ENCODE results near the gene ZNF524. TPM values are rescaled to one million over a fixed set of nuclear protein-coding genes. Genes with fewer than 3 reads are reported as not detected.
"Not testable (repeated sequence)": the region's sequence is repeated elsewhere in the genome, so short reads cannot be mapped to it uniquely, and the experiment has no call there.

Gene ZNF524
- total RNA-seq, 2 donors from 2014 or later, result 14.1 to 18.7 TPM

DNA sequence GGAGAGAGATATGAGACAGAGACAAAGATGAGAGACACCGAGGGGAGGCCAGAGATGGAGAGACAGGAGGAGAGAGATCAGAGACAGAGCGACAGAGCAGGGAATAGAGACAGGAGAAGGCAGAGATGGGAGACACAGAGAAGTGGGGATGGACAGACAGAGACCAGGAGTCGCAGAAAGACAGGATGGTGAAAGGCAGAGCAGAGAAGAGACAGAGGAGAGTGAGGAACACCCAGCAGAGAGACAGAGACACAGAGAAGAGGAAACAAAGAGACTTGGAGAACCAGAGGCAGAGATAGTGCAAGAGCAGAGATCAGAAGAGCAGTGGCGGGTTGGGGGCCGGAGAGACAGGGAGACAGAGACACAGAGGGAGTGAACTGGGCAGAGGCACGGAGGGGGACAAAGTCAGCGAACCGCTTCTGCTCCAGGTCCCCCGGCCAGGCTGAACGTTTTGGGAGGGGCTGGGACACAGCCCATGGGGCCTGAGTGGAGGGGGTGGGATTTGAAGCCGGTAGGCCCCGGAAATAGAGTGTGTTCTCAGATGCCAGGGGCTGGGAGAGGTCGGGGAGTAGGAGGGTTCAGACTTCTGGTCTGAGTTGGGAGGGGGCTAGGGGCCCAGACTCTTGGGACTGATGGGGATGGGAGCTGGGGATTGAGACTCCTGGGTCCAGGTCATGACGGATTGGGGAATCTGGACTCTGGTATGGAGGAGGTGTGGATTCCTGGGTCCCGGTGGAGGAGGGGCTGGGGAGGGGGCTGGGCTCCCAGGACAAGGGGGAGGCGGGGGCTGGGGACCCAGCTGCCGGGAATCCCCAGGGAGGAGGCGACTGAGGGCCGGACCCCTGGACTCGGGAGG lies 20.1 kb upstream of the ZNF524 start:
- intact Hi-C loops (cut with DNase I), result no loop called here
- ATAC-seq (peak; percentile 71 to 73), DNase-seq (no peak)

GRCh38 chr19:55580628-55581144 lies 19.4 kb upstream of the ZNF524 start, which contains the start of gene ZNF579:
Gene ZNF579 (minus strand): TSS chr19:55580848. CDS start chr19:55579639, 1,209 bp downstream.
- peak; percentile 88 for ATAC-seq
- intact Hi-C loops (cut with DNase I), result no loop called here

DNA sequence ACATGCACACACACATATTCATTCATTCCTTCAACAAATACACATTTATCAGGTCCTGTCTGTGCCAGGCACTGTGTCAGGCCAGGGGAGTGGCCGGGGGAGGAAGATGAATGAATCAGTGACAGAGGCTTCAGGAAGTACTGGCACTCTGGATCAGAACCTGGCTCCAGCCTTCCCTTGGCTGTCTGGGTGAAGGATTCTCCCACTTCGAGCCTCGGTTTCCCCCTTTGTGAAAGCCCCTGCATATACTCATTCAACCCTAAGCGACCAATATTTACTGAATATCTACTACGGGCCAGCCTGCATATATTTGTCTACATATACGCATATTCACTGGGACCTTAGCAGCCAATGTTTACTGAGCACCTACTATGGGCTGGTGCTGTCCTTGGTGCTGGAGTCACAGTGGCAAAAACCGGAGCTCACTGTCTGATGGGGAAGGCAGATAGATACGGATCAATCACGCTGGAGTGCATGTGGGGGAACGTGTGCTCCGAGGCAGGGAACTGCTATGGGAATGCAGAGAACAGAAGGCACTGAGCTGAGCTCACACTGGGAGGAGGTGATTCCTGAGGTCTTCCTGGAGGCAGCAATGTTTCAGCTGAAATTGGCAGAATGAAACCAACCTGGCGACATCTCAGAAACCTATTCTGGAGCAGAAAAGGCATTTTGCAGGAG lies 18.8 kb upstream of the ZNF524 start:
- DNase-seq (no peak), ATAC-seq (peak in 1 of 2 donors; percentile 9)
- intact Hi-C loops (cut with DNase I), result no loop called here

More at GRCh38 chr19:55580628-55581144, 19.4 kb upstream of the ZNF524 start, which contains the start of gene ZNF579:
- peak; percentile 90 for DNase-seq

GRCh38 chr19:55581823-55582223 lies 18.3 kb upstream of the ZNF524 start:
- intact Hi-C loops (cut with DNase I), result no loop called here
- DNase-seq (no peak), ATAC-seq (no peak)

DNA sequence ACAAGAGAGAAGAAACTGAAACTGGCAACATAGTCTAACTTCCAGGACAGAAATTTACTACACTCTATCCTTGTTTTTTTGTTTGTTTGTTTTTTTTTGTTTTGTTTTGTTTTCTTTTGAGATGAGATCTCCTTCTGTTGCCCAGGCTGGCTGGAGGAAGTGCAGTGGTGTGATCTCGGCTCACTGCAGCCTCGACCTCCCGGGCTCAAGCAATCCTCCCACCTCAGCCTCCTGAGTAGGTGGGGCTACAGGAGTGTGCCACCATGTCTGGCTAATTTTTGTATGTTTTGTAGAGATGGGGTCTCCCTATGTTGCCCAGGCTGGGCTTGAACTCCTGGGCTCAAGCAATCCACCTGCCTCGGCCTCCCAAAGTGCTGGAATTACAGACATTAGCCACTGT lies 17.8 kb upstream of the ZNF524 start:
- intact Hi-C loops (cut with DNase I); ATAC-seq; DNase-seq: not testable (repeated sequence)

- DNase-seq; ATAC-seq; intact Hi-C loops (cut with DNase I): not testable (repeated sequence)
These were observed 16.2 kb upstream of the ZNF524 start for GRCh38 chr19:55583897-55584296.

GRCh38 chr19:55584871-55585270 lies 15.2 kb upstream of the ZNF524 start:
- ATAC-seq (no peak), DNase-seq (no peak)
- intact Hi-C loops (cut with DNase I), result loop anchor here in 1 of 2 donors (5.0 kb wide), 1 partner anchor 38 kb away; the partner anchor contains the start of gene SBK3

GRCh38 chr19:55585658-55586339 lies 14.3 kb upstream of the ZNF524 start:
- intact Hi-C loops (cut with DNase I), result loop anchor here in 1 of 2 donors (5.0 kb wide), 1 partner anchor 38 kb away; the partner anchor contains the start of gene SBK3
- DNase-seq (peak; percentile 85), ATAC-seq (peak; percentile 80)

- DNase-seq, result peak; percentile 95
- peak; percentile 91 for ATAC-seq
- intact Hi-C loops (cut with DNase I), result loop anchor here in 1 of 2 donors (5.0 kb wide), 1 partner anchor 40 kb away; the partner anchor contains the start of gene SBK3
These were observed 13.0 kb upstream of the ZNF524 start for GRCh38 chr19:55586976-55587668.

DNA sequence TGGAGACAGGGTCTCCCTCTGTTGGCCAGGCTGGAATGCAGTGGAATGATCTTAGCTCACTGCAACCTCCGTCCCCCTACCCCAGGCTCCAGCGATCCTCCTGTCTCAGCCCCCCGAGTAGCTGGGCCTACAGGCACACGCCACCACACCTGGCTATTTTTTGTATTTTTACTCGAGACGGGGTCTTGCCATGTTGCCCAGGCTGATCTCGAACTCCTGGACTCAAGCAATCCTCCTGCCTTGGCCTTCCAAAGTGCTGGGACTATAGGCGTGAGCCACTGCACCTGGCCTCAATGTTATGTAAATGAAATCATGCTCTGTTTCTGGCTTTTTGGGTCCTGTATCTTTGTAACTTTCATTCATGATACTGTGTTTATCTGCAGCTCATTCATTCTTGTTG lies 11.3 kb upstream of the ZNF524 start:
- ATAC-seq (no peak), DNase-seq (no peak)
- intact Hi-C loops (cut with DNase I), result loop anchor here in 1 of 2 donors (5.0 kb wide), 1 partner anchor 41 kb away; the partner anchor contains the start of gene SBK3

DNA sequence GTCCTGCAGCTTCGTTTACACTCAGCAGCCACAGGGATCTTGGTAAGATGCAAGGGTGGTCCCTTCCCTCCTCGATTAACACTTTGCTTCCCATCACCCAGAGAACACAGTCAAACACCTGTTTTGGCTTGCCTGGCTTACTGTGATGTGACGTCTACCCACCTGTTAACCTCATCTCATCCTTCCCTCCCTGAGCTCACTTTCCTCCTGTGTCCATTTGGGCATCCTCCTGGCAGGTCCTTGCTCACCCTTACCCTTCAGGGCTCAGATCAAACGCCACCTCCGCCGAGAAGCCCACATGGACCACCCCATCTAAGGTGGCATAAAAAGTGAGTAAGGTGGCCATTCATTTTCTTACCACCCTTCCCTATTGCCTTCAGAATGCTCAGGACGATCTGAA lies 10.0 kb upstream of the ZNF524 start:
- DNase-seq (no peak), ATAC-seq (no peak)
- intact Hi-C loops (cut with DNase I), result no loop called here

- intact Hi-C loops (cut with DNase I), result no loop called here
- DNase-seq (no peak), ATAC-seq (no peak)
These were observed 9.5 kb upstream of the ZNF524 start for GRCh38 chr19:55590617-55591016.

DNA sequence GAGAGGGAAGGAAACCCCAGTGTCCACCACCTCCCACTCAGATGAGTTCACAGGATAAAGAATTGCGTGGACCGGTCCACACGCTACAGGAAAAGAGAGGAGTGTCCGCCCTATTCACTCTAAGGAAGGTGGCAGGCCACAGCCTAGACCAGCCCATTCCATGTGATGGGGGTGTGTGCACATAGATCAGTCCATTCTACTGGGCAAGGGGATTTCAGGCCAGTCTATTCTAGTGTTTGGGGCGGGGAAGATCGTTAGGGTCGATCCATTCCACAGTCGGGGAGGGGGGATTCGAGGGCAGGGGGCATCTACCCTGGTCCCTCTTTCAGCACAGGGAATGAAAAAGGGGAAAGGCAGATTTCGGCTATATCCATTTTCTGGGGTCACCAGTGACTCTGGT lies 8.5 kb upstream of the ZNF524 start:
- ATAC-seq, result no peak
- no peak for DNase-seq
- intact Hi-C loops (cut with DNase I), result no loop called here

DNA sequence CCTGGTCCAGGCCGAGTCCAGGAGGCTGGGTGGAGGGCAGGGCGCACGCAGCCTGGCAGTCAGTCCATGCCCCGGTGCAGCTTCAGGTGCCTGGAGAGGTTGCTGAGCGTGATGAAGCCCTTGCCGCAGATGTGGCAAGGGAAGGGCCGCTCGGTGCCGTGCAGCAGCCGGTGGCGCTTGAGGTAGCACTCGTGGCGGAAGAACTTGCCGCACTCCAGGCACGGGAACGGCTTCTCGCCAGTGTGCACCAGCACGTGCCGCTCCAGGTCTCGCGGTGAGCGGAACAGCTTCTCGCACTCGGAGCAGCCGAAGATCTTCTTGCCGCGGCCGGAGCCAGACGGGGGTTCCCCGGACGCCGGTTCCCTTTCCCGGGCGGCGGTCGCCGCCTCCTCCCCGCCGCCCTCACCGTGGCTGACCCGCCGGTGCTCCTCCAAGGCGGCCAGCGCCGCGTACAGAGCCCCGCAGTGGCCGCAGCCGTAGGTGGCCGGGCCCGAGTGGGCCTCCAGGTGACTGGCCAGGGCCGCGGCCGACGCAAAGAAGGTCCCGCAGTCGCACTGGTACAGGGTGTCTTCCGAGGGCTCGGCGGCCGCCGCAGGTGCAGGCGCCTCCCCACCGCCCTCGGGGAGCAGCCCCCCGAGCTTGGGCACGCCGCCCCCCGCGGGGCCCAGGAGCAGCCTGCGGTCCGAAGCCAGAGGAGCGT lies 7.5 kb upstream of the ZNF524 start:
- ATAC-seq, result no peak
- DNase-seq, result peak; percentile 24
- intact Hi-C loops (cut with DNase I), result no loop called here

DNA sequence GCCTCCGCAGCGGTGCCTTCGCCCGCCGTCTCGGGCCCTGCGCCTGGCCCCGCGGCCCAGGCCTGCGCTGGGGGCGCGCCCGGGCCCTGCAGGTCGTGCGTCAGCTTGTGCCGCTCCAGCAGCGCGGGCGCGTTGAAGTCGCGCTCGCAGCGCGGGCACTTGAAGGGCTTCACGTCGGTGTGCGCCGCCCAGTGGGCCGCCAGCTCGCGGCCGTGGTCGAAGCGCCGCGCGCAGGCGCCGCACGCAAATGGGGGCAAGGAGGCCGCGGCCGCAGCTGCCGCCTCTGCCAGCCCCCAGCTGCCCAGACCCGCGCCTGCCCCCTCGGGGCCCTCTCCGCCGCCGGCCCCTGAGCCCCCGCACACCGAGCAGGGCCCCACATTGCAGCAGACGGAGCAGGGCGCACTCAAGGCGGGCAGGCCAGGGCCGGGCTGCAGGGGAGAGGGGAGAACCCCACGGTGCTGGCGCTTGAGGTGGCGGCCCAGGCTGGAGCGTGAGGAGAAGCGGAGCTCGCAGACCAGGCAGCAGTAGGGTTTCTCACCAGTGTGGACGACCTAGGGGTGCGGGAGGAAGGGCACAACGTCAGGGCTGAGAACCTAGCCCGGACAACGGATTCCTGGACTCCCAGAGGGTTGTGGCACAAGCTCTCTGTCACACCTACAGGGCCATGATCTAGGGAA lies 6.9 kb upstream of the ZNF524 start:
- intact Hi-C loops (cut with DNase I), result no loop called here
- DNase-seq (no peak), ATAC-seq (peak in 1 of 2 donors; percentile 18)

- no peak for ATAC-seq
- DNase-seq, result no peak
- intact Hi-C loops (cut with DNase I), result no loop called here
These were observed 5.0 kb upstream of the ZNF524 start for GRCh38 chr19:55594996-55595545.

- intact Hi-C loops (cut with DNase I), result no loop called here
- DNase-seq (no peak), ATAC-seq (no peak)
These were observed 3.8 kb upstream of the ZNF524 start for GRCh38 chr19:55596304-55596703.
